OCI-LY3 (cell line): ENCODE data around the gene HOPX.

Experiments
- CTCF ChIP-seq: fragments of 200-600, 300-600 bp; sonication (generic); IDR thresholded peaks from 2 replicates; pipeline ENCODE4 v1.5.1; 2014; ENCODE audit warnings: antibody characterized with exemption, low read length, low read depth
- EZH2phosphoT487 ChIP-seq: fragments of 200-600 bp; shearing (Covaris generic); IDR thresholded peaks from 2 replicates; pipeline ENCODE4 v1.6.1; 2018; ENCODE audit warnings: antibody characterized with exemption, mixed run types, low read depth

GRCh38 chr4:56727150-56727549 is 46.1 kb upstream of the HOPX start:
- TF ChIP-seq CTCF: no peak
- TF ChIP-seq EZH2phosphoT487: no peak
